WI38 (cell line): ENCODE data around the gene TNKS2.
"Not testable (repeated sequence)": the region's sequence is repeated elsewhere in the genome, so short reads cannot be mapped to it uniquely, and the experiment has no call there.

Experiments used
- H3K4me3 ChIP-seq: 2 replicates; pipeline ENCODE4 v1.5.1; 2011; ENCODE audit warnings: low read depth, mild to moderate bottlenecking, control low read depth, low read length
- TF ChIP-seq, protein P1 (sequence below): IDR thresholded peaks from 2 replicates; pipeline ENCODE4 v1.5.1; 2012; ENCODE audit warnings: low read depth, mild to moderate bottlenecking, control low read depth, low read length

Gene TNKS2

DNA sequence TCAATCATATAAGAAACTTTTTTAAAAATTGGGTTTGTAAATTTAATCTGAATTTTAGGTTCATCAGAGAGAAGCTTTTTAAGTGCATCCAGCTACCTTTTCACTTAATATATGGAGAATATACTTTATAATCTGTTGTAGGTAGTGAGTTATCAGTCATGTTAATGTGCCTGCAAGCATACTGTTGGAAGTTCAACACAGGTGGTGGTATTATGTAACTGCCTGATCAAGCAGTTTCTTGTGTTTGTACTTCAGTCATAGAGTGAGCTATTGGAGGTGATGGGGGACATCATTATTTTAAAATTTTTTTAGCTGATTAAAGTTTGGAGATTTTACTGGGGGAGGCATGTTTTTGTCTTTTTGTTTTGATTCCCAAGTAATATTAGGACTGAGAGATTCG, 2.5 kb downstream of the TNKS2 start:
- H3K4me3 ChIP-seq, result no peak overlapping the region
- TF ChIP-seq, protein P1, sequence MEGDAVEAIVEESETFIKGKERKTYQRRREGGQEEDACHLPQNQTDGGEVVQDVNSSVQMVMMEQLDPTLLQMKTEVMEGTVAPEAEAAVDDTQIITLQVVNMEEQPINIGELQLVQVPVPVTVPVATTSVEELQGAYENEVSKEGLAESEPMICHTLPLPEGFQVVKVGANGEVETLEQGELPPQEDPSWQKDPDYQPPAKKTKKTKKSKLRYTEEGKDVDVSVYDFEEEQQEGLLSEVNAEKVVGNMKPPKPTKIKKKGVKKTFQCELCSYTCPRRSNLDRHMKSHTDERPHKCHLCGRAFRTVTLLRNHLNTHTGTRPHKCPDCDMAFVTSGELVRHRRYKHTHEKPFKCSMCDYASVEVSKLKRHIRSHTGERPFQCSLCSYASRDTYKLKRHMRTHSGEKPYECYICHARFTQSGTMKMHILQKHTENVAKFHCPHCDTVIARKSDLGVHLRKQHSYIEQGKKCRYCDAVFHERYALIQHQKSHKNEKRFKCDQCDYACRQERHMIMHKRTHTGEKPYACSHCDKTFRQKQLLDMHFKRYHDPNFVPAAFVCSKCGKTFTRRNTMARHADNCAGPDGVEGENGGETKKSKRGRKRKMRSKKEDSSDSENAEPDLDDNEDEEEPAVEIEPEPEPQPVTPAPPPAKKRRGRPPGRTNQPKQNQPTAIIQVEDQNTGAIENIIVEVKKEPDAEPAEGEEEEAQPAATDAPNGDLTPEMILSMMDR, result no peak

DNA sequence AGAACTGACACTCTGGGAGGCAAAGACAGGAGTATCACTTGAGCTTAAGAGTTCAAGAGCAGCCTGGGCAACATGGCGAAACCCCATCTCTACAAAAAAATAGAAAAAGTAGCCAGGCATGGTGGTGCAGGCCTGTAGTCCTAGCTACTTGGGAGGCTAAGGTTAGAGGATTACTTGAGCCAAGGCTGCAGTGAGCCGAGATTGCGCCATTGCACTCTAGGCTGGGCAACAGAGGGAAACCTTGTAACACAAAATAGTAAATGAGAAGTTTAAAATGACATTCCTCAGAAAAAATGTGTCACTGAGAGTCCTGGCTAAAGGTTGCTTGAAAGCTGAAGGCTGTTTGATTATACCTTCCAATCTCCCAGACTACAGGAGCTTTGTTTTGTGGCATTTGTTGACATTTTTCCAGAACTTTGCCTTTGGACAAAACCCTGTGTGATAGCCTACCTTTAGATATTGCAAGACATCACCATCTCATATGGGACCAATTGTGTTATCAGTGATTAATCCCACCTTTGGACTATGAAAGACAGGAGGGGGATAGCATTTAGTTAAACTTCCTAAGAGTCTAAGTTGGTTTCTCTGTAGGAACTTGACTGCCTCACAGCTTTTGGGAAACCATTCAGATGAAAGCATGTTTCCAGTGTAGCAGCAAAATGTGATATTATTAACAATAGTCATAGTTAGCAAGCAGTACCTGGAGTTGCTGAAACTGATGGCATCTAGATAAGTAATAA, 5.3 kb downstream of the TNKS2 start:
- TF ChIP-seq, protein P1, result no peak
- no peak overlapping the region for H3K4me3 ChIP-seq

DNA sequence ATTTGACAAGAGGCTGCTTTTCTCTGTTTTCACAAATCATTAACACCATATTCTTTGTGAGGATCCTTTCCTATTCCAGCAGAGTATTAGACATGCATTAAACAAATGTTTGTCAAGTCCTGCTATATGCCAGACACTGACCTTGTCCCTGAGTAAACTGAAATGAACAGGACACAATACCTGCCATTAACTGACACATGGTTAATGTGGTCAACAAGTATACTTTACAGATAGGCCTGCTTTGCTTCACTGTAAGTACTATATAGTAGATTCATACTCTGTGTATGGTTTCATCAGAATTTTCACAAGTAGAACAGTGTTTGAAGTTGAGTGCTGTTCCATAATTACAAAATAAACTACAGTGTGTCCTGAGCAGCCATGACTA, 5.9 kb downstream of the TNKS2 start:
- TF ChIP-seq, protein P1, result no peak

GRCh38 chr10:91805110-91805838, 7.0 kb downstream of the TNKS2 start:
- H3K4me3 ChIP-seq, result no peak overlapping the region
- TF ChIP-seq, protein P1, result no peak

More for the DNA sequence above, 5.9 kb downstream of the TNKS2 start:
- no peak overlapping the region for H3K4me3 ChIP-seq

GRCh38 chr10:91807264-91807663, 9.0 kb downstream of the TNKS2 start:
- not testable (repeated sequence) for H3K4me3 ChIP-seq

DNA sequence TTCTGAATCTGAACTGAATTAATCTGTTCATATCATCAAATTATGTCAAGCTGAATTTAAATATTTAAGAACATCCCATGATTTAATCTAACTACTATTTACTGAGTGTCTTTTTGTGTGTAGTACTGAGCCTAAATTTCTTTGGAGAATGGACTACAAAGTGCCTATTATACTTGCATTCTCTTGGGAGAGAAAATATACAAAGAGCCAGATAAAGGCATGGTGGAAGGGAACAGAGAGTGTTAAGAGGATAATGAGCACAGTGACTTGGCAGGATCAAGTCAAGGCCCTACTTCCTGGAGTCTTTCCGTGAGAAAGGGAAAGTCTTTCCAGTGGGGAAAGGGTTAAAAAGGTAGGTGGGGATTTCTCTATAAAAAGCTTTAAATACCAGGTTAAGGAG, 15.0 kb downstream of the TNKS2 start:
- no peak overlapping the region for H3K4me3 ChIP-seq
- TF ChIP-seq, protein P1, result no peak

- TF ChIP-seq, protein P1, result no peak
- H3K4me3 ChIP-seq, result no peak overlapping the region
Observed at GRCh38 chr10:91816981-91817380, 18.8 kb downstream of the TNKS2 start.
